H1 (cell line): ENCODE data around the gene TMPRSS13. TPM values are rescaled to one million over a fixed set of nuclear protein-coding genes. Genes with fewer than 3 reads are reported as not detected.

Experiments used
- EGR1 ChIP-seq: IDR thresholded peaks from 2 replicates; pipeline ENCODE4 v1.6.1; 2011; ENCODE audit warnings: low read depth, low read length, borderline replicate concordance
- GABPA ChIP-seq: IDR thresholded peaks from 2 replicates; pipeline ENCODE4 v1.6.1; 2011; ENCODE audit warnings: mild to moderate bottlenecking, low read length, moderate library complexity, borderline replicate concordance; ENCODE audit not compliant: insufficient read depth
- SUZ12 ChIP-seq: fragments of 200-600 bp; sonication (generic); IDR thresholded peaks from 2 replicates; pipeline ENCODE4 v1.6.1; 2012; ENCODE audit warnings: mild to moderate bottlenecking, inconsistent platforms, low read length, moderate library complexity, mixed read lengths
- TBP ChIP-seq: IDR thresholded peaks from 2 replicates; pipeline ENCODE4 v1.6.1; 2011; ENCODE audit warnings: low read depth, low read length, improper control_type of control experiment
- ZNF274 ChIP-seq: IDR thresholded peaks from 2 replicates; pipeline ENCODE4 v1.7.0; 2012; ENCODE audit warnings: low read length, borderline replicate concordance; ENCODE audit errors: extremely low read depth
- polyA plus RNA-seq, 7 experiments: library from polyadenylated mRNA; depleted of rRNA in 3 of 7; stranded (reverse) in 5 of 7; unstranded in 2 of 7; fragments of >200 nt in 5 of 7; fragments of 200-250 nt in 2 of 7; gene quantifications; 1 replicate in 5 of 7; 2 replicates in 1 of 7; 4 replicates in 1 of 7; pipeline versions ENCODE4 v1.2.1 to v1.2.3, GENCODE V29; 2011 to 2013; ENCODE audit warnings: missing spikeins in 2 of 7, mixed read lengths in 2 of 7
- total RNA-seq: library from RNA; stranded (reverse); fragmentation: NEBNext Ultra II Directional; extraction: Animal tissue kit (Norgen Biotek cat#: 25700); gene quantifications from 2 replicates; pipeline ENCODE4 v1.2.1, GENCODE V29; 2021

The TMPRSS13 gene
- total and polyA plus RNA-seq, 2 of the 8 experiments (the other 6 are each of a cell fraction or from before 2014, with no cell fraction given) = 0.61 to 0.79 TPM

DNA sequence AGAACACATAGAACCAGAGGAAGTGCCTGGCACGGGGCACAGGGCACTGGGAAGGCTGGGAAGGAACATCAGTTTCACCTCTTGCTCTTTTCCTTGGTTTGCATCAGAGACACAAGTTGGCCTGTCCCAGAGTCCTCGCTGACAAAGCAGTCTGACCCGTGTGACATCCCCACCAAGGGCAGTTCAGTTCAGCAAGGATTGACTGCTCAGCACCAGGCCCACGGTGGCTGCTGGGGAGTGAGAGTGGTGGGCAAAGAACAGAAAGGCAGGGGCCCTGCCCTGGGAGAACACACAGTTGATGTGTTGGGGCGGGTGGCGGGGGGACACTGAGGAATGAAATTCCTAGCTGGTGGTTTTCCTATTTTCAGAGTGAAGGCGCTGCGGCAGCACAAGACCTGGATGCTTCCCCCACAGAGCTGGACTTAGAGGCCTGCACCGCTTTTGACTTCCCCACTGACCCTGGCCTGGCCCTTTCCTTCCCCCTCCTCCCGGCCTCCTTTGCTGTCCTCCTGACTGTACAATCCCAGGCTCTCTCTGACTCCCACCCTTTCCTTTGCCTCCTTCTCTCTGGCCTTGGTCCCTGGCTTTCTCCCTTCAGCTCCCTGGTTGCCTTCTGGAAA is 2.2 kb upstream of the TMPRSS13 start (continued):
- TF ChIP-seq GABPA (no peak), TBP (no peak), EGR1 (no peak), ZNF274 (no peak), SUZ12 (no peak)
